ENCODE results near the gene CALML5. TPM values are rescaled to one million over a fixed set of nuclear protein-coding genes. Genes with fewer than 3 reads are reported as not detected.

The CALML5 gene
- total RNA-seq, 1 experiment from 2014 or later = not detected

GRCh38 chr10:5514226-5514850 lies 15.0 kb upstream of the CALML5 start:
- Histone ChIP-seq H3K4me3 (ENCODE audit: insufficient read depth, low read depth, low read length) (no peak overlapping the region), H3K36me3 (replicated peaks; ENCODE audit: control insufficient read depth, insufficient read depth, low read length) (no peaks in the 10 kb centered on the region), H3K27me3 (ENCODE audit: control insufficient read depth, insufficient read depth, low read length) (no peaks in the 10 kb centered on the region)
- peak; percentile 59 for DNase-seq

DNA sequence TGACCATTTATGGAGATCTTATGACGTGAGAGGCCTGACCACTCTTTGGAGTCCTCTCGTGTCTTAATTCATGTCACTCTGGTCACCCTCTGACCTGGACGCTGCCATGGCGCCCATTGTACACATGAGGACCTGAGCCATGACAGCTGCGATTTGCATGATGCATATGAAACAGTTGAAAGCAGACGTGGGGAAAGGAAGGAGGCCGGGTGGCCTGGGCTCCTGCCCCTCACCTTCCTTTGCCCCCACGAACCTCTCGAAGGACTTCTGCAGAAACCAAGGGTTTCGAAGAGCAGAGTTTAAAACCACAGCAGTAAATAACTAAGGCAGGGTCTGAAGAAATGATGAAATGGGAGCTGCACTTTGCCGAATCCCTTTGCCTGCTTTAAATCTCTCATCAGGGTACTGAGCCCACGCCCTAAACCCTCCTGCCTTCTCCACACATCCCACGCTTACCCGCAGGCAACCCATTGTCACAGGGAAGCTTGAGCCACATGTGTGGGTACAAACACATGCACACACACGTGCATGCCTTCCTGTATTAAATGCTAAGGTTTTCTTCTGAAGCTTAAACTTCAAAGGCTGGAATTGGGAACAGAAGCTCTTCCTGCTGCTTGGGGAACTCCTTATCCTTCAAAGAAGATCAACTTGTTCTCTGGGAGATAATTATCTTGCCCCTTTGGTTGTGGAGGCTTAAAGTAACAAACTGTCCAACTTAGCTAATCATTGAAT lies 13.7 kb upstream of the CALML5 start:
- no peaks in the 10 kb centered on the region for H3K36me3 ChIP-seq (replicated peaks; ENCODE audit: control insufficient read depth, insufficient read depth, low read length)
- H3K27me3 ChIP-seq (ENCODE audit: control insufficient read depth, insufficient read depth, low read length) = no peaks in the 10 kb centered on the region
- no peak for DNase-seq
- no peak overlapping the region for H3K4me3 ChIP-seq (ENCODE audit: insufficient read depth, low read depth, low read length)

DNA sequence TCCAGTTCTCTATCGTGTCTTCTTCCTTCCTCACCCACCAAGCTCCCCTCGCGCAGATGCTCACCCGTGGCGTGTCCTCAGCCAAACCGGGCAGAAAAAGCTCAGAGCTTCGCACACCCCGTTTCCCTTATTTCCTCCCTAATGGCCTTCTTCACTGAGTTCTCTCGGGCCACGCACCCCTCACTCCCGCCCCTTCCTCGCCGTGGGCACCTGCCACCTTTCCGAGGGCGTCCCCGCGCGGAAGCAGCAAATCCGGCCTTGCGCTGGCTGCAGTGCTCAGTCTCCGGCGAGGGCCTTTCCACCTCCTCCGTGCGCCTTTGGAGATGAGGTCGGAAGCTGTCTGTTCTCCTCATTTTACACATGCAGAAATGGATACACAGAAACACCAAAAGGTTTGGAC lies 13.0 kb upstream of the CALML5 start:
- Histone ChIP-seq H3K36me3 (replicated peaks; ENCODE audit: control insufficient read depth, insufficient read depth, low read length) (no peaks in the 10 kb centered on the region), H3K4me3 (ENCODE audit: insufficient read depth, low read depth, low read length) (no peak overlapping the region), H3K27me3 (ENCODE audit: control insufficient read depth, insufficient read depth, low read length) (no peaks in the 10 kb centered on the region)
- DNase-seq = no peak

- H3K27me3 ChIP-seq (ENCODE audit: control insufficient read depth, insufficient read depth, low read length) = no peaks in the 10 kb centered on the region
- H3K4me3 ChIP-seq (ENCODE audit: insufficient read depth, low read depth, low read length) = no peak overlapping the region
- H3K36me3 ChIP-seq (replicated peaks; ENCODE audit: control insufficient read depth, insufficient read depth, low read length) = no peaks in the 10 kb centered on the region
- no peak for DNase-seq
Measured at GRCh38 chr10:5511885-5512280, 12.5 kb upstream of the CALML5 start.

DNA sequence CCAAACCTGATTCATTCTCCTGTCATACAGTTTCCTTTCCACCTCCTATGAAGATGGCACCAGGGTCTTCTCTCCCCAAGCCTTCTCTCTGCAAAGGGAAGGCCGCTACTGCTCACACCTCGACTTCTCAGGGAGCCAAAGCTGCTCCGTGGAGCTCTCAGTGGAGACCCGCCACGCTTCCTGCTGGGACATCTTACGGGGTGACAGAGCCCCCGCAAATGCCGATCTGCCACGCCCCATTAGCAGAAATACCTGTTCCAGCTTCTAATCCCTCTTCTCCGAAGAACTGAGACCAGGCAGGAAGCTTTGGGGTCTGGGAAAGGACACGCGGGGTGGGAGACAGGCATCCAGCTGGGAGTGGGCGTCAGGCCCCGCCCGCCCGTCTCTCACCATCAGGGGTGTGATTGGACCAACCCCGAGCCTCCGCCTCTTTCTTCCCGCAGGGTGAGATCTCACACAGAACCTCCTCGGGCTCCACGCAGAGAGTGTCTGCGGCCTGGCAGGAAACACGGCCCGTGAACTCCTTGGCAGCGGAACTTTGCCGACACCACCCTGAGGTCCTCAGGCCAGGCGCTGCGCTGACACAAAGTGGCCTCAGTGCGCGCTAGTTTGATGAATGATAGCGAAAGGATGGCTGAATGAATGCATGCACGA lies 12.0 kb upstream of the CALML5 start:
- DNase-seq = peak; percentile 85
- H3K27me3 ChIP-seq (ENCODE audit: control insufficient read depth, insufficient read depth, low read length) = no peaks in the 10 kb centered on the region
- H3K36me3 ChIP-seq (replicated peaks; ENCODE audit: control insufficient read depth, insufficient read depth, low read length) = no peaks in the 10 kb centered on the region
- no peak overlapping the region for H3K4me3 ChIP-seq (ENCODE audit: insufficient read depth, low read depth, low read length)

DNA sequence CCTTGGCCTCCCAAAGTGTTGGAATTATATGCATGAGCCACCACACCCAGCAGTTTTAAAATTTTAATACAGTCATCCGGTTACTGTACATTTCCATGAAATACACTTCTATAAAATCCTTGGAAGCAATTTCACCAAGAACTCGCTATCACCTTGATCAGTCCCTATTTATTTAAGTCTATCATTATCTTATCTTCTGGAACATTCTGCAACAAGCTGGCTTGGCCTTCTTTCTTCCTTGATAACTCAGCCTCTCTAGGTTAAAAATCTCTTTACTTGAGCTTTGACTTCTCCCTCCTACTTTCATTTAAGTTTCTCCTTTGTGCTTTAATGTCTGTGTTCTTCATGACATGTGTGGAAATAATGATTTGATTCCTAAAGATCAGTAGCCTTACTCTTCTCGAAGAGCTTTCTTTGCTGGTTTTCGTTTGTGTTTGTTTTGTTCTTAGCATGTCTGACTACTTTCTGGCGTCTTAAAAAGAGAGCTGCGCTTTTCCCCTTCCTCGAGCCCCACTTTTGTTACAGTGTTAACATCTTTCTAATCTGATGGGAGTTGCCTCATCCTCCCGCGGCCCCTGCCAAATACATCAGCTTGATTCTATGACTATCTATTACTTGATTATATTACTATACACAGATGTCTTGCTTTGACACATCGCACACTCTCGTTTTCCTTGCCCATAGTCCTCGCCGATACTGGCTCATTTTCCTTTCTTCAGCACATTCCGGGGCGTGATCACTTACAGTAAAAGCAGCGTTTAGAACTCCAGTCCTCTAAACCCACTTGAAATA lies 11.1 kb upstream of the CALML5 start:
- H3K27me3 ChIP-seq (ENCODE audit: control insufficient read depth, insufficient read depth, low read length) = no peaks in the 10 kb centered on the region
- no peak overlapping the region for H3K4me3 ChIP-seq (ENCODE audit: insufficient read depth, low read depth, low read length)
- no peaks in the 10 kb centered on the region for H3K36me3 ChIP-seq (replicated peaks; ENCODE audit: control insufficient read depth, insufficient read depth, low read length)
- no peak for DNase-seq

DNA sequence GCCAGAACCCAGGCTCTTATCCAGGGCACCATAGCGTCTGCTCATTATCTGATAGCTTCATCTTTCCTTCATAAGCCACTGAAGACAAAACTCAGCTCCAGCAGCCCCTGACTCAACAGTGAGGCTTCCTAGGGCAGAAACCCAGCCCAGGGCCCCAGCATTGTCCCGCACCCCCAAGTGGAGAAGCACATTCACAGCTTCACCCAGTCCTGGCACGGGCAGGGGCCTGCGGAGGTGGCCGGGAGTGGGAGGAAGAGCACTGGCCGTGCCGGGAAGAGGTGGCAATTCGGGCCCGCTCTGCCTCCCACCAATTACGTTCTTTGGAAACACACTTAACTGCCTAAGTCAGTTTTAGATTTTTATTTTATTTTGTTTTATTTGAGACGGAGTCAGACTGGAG lies 10.3 kb upstream of the CALML5 start:
- Histone ChIP-seq H3K36me3 (replicated peaks; ENCODE audit: control insufficient read depth, insufficient read depth, low read length) (no peaks in the 10 kb centered on the region), H3K27me3 (ENCODE audit: control insufficient read depth, insufficient read depth, low read length) (no peaks in the 10 kb centered on the region), H3K4me3 (ENCODE audit: insufficient read depth, low read depth, low read length) (no peak overlapping the region)
- DNase-seq = no peak

DNA sequence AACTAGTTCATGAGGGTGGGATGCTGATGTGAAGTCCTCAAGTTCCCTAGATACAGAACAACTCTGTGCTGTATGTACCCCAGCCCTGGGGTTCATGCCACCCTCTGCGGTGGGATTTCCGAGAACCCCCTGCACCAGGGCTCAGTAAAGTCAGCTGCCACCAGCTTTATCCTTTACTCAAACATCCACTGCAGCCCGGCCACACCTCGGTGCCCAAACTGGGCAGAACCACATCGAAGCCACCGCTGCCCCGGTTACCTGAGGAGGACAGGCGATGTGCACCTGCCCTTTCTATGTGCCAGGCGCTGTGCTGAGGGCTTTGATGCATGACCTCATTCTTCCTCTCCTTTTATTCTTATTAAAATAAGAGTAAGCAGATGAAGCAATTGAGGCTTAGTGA lies 9.9 kb upstream of the CALML5 start:
- no peaks in the 10 kb centered on the region for H3K36me3 ChIP-seq (replicated peaks; ENCODE audit: control insufficient read depth, insufficient read depth, low read length)
- H3K27me3 ChIP-seq (ENCODE audit: control insufficient read depth, insufficient read depth, low read length) = no peaks in the 10 kb centered on the region
- H3K4me3 ChIP-seq (ENCODE audit: insufficient read depth, low read depth, low read length) = no peak overlapping the region
- no peak for DNase-seq

DNA sequence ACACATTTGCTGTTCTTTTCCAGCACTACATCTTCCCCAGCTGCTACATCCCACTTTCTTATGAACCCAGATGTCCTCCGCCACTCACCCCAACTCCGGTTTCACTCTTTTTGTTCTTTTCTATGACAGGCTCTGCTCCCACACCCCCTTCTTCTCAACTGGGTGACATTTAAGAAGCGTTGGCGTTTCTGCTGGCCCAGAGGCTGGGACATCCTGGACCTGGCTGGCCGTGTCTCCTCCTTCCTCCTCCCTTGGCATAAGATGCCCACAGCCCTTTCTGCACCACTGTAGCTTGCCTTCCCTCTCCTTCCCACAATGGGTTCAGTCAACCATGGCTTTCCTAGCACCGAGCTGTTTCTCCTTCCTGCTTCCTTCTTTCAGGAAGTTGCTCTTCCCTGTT lies 9.4 kb upstream of the CALML5 start:
- Histone ChIP-seq H3K27me3 (ENCODE audit: control insufficient read depth, insufficient read depth, low read length) (no peaks in the 10 kb centered on the region), H3K4me3 (ENCODE audit: insufficient read depth, low read depth, low read length) (no peak overlapping the region), H3K36me3 (replicated peaks; ENCODE audit: control insufficient read depth, insufficient read depth, low read length) (no peaks in the 10 kb centered on the region)
- DNase-seq = no peak

DNA sequence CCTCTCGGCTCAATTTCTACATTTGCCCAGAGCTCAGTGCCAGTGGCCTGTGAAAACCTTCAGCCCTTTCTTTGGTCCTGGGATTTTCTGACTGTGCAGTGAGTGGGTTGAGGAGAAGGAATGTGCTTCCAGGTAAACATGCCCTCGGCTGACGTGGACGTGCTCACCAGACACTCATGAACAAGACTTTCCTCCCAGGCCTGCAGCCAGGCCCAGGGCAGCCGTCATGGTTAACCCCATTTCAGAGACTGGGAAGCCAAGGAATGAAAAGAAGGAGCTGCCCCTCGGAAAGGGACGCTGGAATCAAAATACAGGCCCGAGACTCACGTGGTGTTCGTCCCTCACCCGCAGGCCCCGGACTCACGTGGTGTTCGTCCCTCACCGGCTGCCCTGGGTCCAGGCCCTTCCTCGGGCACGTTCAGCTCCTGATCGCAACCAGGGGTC lies 8.8 kb upstream of the CALML5 start:
- DNase-seq = no peak
- H3K27me3 ChIP-seq (ENCODE audit: control insufficient read depth, insufficient read depth, low read length) = no peaks in the 10 kb centered on the region

DNA sequence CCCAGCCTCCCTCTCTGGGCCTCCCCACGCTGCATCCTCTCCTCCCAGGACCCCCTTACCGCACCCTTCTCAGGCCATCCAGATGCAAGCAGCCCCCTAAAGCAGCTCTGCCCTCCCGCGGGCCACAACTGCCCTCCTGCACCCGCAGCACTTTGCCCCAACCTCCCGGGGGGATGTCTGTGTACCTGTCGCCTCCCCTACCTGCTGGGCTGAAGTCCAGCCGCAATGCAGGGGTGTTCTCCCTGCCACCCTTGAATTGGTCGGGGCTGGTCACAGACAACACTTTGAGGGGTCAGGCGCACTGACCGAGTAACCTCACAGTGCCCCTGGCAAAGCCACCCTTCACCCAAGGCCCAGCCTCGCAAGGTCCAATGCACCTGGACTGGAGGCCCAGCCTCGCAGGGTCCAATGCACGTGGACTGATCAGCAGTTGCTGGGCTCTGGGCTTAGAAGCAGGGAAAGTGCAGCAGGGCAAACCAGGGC lies 8.3 kb upstream of the CALML5 start:
- DNase-seq = no peak
- H3K27me3 ChIP-seq (ENCODE audit: control insufficient read depth, insufficient read depth, low read length) = no peaks in the 10 kb centered on the region
- no peaks in the 10 kb centered on the region for H3K36me3 ChIP-seq (replicated peaks; ENCODE audit: control insufficient read depth, insufficient read depth, low read length)
- no peak overlapping the region for H3K4me3 ChIP-seq (ENCODE audit: insufficient read depth, low read depth, low read length)

More for the DNA sequence above, 8.8 kb upstream of the CALML5 start:
- Histone ChIP-seq H3K4me3 (ENCODE audit: insufficient read depth, low read depth, low read length) (no peak overlapping the region), H3K36me3 (replicated peaks; ENCODE audit: control insufficient read depth, insufficient read depth, low read length) (no peaks in the 10 kb centered on the region)

DNA sequence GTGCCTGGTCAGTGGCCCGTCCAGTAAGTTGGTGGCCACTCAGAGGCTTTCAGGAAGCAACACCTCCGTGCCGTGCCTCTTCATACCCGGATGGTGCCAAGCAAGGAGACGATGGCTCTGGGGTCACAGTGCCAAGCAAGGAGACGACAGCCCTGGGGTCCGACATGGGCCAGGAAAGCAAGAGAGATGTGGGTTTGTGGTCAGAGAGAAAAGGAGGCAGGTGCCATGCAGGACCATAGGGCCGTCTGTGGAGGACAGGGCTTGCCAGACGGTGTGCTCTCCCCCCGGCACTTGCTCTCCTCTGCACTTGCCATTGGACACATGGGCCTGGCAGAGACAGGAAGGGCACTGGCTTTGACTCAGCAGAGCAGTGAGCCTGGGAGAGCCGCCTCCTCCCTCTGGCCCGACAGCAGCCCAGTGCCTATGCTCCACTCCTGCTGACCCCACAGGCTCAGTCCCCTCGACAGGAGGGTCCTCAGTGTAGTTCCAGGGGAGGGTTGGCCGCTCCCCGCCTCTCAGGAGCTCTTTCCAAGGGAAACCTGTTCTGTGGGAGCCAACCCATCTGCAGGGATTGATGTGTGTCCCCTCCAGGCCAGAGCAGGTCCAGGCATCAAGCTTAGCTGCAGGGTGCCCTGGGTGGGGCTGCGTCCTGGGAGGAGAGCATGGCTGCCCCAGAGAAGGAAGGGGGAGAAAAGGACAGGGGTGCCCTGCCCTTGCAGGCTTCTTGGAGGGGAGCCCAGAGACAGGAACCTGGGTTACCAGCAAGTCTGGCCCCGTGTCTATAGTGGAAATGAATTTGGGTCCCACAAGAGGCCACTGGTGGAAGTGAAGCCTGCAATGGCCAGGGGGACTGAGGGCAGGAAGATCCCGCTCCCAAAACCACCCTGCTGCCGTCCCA lies 7.6 kb upstream of the CALML5 start:
- H3K4me3 ChIP-seq (ENCODE audit: insufficient read depth, low read depth, low read length) = no peak overlapping the region
- DNase-seq = no peak
- no peaks in the 10 kb centered on the region for H3K27me3 ChIP-seq (ENCODE audit: control insufficient read depth, insufficient read depth, low read length)
- H3K36me3 ChIP-seq (replicated peaks; ENCODE audit: control insufficient read depth, insufficient read depth, low read length) = no peaks in the 10 kb centered on the region

DNA sequence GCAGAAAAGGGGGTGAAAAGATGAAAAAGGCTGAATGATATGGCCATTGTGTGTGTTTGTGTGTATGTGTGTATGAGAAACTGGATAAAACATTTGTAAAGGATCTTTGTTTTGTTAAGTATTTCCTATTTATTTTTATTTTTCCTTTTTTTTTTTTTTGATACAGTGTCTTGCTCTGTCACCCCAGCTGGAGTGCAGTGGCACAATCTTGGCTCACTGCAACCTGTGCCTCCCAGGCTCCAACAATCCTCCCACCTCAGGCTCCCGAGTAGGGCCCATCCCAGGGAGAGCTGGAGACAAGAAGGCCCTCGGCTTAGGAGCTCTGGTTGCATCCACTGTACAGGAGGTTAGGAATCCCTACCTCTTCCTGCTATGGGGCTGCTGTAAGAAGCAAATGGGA lies 6.9 kb upstream of the CALML5 start:
- no peaks in the 10 kb centered on the region for H3K27me3 ChIP-seq (ENCODE audit: control insufficient read depth, insufficient read depth, low read length)
- no peak overlapping the region for H3K4me3 ChIP-seq (ENCODE audit: insufficient read depth, low read depth, low read length)
- DNase-seq = no peak
- H3K36me3 ChIP-seq (replicated peaks; ENCODE audit: control insufficient read depth, insufficient read depth, low read length) = no peaks in the 10 kb centered on the region

All from H7 (cell line).